OCI-LY1 (cell line): ENCODE results near the gene PLEKHA8.

Source experiments
- CTCF ChIP-seq: fragments of 200-600 bp; sonication (generic), shearing (Covaris generic); IDR thresholded peaks from 2 replicates; pipeline ENCODE4 v1.5.1; 2017; ENCODE audit warnings: mild to moderate bottlenecking, antibody characterized with exemption, low read length, moderate library complexity, mixed read lengths
- EZH2 ChIP-seq: fragments of 200-600 bp; sonication (generic), shearing (Covaris generic); IDR thresholded peaks from 2 replicates; pipeline ENCODE4 v1.8.0; 2017; ENCODE audit warnings: borderline replicate concordance, mixed run types, mild to moderate bottlenecking, antibody characterized with exemption, low read length, moderate library complexity, mixed read lengths

GRCh38 chr7:30026229-30027064, 1.8 kb upstream of the PLEKHA8 start, which contains the start of gene FKBP14:
- TF ChIP-seq CTCF: no peak
- no peak for TF ChIP-seq EZH2
